HG03558 (cell line): Measurements from ENCODE around the gene RAB30.
A peak's percentile ranks its signal among the peaks of the same experiment; 100 is the strongest.

ENCODE experiments used
- ATAC-seq: cut with Tn5 transposase; IDR thresholded peaks from one replicate; pipeline ENCODE4 v1.9.1; 2021; ENCODE audit warnings: moderate number of reproducible peaks; ENCODE audit not compliant: unreplicated experiment; ENCODE audit errors: extremely low read depth

RAB30 gene

DNA sequence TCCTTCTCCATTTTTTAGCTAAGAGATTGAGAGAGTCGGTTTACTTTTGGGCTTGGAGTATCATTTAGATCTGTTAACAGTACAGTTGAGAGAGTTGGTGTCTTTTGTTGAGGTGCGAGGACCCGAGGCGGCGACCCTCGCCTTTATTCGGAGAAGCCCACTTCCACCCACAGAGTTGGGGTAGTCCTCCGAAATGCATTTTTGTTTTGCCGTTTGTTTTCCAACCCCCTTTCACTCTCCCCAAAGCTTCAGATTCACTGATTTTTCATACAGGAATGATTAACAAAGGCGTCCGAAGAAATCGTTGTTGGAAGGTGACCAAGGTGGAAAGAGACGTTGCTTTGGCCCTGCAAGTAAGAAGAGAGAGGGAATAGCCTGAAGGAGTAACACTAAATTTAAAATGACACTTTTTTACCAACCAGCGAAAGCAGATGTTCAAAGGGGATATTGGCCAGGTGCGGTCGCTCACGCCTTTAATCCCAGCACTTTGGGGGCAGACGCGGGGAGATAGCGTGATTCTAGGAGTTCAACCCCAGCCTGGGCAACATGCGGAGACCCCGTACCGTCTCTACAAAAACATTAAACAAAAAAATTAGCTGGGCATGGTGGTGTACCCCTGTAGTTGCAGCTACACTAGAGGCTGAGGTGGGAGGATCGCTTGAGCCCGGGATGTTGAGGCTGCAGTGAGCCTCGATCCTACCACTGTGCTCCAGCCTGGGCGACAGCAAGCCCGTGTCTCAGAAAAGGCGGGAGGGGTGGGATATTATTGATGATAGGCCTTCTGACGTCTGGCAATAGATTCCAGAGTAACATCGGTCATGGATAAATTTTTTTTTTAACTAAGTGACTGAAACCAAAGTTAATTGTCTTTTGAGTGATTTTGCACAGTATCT lies 899 bp upstream of the RAB30 start:
- no peak for ATAC-seq

DNA sequence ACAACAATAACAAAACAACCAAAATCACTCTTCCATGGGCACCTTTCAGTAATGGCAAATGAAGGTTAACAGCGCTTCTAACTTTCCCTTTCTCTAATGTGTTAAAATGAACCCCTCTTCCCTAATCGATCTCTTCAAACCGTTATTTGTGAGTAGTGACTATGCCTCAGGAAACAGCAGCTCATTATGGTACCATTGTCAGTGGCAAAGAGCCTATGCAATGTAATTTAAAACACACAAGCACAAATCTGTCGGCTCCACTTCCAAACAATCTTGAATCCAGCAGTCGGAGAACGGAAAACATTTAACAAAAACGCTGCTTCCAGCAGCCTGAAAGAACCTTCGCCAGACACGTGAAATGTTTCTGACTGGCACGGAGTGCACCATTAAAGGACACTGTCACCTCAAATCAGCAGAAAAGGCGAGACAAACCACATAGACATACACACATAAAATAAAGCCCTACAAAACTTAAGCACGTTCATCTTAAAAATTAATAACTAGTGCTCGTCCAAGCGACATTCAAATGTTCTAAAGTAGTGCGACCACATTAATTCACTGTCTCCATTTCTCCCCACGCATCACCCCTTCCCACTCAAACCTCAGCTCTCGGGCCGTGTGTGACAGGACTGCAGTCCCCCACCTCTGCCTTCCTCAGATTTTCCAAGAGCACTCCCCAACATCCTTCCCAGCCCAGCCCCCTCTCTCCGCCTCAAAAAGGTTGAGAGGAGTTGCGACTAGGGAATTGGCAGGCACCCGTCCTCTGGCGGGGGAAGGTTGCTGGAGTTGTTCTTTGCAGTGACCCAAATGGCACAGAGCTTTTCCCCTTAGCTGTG lies 748 bp downstream of the RAB30 start:
- ATAC-seq: no peak

DNA sequence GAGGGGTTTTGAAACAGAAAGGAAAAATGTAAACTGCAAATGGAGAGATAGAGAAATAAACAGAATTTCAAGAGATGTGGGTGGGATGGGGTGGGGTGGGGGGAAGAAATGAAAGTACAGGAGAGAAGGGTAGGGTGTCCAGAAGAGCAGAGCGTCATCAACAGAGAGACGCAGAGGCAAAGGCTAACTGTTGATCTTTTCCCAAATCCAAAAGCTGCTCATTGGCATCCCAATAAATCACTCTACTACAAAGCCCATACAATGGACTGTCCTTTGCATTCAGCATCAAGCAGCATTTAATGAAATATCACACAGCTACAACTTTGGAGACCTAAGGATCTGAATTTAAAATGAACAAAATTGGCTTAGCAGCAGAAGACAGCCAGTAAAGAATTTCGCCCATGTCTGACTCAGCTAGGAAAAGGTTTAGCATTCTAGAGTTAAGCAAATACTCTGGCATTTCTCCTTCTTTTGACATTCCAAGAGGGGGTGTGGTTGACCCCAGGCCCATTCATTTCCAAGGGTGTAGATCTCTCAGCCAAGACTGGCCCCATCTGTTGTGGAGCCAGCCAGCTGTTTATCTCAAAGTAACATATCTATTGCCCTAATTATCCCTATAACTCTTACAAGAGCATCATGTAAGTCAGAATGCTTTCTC lies 1.5 kb downstream of the RAB30 start:
- no peak for ATAC-seq

DNA sequence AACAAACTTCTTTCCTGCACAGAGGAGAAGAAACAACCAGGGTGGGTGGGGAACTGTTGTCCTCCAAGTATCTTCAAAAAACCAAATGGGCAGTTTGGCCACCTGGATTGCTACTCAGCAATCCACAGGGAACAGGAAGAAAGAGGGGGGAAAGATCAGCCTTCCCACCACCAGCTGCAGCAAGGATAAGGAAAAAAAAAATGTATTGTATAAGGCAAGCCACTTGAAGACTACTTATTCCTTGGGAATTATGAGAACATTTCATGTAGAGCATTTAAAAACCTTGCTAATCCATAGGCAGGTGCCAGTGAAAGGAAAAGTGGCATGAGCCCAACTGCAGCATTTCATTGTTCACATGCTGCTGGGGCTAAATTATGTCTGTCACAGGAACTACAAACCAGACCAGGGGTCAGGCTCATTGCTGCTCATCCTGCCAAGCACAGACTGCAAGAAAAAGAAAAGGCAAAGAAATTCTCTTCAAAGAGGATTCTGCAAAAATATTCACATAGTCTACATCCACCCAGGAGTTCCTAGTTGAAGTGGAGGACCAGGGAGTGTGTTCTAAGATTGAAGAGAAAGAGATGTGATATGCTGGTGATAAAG lies 2.2 kb downstream of the RAB30 start:
- no peak for ATAC-seq

DNA sequence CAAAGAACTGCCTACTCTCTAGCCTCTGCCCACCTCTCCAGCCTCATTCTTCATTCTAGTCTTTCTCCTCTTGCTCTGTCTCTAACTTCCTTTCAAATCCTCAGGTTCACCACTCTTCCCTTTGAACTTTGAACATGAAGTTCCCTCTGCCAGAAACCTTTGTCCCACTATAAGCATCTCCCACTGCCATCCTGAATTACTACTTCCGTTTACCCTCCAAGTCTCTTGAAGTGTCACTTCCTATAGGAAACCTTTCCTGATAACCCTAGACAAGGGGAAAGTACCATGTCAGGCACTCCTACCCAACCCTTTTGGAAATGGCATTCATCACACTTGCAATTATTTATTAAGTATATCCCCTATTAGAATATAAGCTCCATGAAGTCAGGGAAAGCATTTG lies 3.1 kb downstream of the RAB30 start:
- no peak for ATAC-seq

DNA sequence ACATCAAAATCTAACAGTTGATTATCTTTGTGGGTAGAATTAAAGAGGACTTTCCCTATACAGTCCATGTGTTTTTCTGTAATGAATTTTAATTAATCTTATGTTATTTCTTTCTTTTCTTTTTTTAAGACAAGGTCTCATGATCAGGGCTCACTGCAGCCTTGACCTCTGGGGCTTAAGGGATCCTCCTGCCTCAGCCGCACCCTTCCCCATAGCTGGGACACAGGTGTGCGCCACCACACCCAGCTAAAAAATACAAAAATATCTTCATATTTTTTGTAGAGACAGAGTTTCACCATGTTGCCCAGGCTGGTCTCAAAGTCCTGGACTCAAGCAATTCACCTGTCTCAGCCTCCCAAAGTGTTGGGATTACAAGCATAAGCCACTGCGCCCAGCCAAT lies 7.7 kb downstream of the RAB30 start:
- ATAC-seq: no peak

DNA sequence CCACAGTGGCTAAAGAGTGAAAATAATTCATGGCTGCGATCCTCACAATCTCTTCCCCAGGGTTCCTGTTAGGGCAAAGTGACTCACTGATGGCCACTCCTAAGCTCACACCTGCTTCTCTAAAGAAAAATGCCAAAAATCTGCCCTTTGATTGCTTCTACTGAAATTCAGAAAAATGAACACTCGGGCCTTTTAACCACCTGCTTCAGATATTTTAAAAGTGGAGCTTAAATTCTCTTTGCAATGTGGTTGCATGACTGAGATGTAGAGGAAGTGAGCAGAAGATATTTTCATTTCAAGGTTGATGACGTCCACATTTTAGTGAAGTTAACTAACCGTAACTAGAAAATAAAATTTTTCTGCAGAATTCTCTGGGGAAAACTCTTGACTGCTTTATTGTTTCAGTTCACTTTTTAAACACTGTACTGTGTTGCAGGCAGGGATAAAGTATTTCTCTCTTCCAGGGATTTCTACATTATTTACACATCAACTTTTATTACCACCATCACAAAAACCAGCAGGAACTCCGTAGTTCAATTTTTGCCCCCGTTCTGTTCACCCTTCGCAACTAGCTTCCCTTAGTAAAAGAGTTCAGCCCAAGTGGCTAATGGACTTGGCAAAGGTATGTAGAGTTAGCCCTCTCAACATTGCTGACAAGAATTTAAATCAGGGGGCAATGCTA lies 8.5 kb downstream of the RAB30 start:
- ATAC-seq: peak; percentile 52

DNA sequence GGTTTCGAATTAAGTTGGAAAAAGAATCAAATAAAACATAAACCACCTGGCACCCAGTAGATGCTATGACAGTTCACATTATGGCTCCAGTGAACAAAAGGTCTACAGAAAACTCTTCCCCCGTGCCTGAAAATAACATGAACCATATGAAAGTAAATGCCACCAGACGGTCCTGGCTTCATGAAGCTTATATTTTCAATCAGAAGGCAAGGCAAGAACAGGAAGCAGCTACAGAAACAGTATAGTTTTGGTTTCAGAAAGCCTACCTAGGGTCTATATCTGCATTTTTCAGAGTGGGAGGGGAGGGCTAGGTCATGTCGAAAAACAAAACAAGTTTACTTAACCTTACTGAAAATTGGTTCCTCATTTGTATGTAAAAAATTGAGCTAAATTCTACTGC lies 9.8 kb downstream of the RAB30 start:
- peak; percentile 65 for ATAC-seq

DNA sequence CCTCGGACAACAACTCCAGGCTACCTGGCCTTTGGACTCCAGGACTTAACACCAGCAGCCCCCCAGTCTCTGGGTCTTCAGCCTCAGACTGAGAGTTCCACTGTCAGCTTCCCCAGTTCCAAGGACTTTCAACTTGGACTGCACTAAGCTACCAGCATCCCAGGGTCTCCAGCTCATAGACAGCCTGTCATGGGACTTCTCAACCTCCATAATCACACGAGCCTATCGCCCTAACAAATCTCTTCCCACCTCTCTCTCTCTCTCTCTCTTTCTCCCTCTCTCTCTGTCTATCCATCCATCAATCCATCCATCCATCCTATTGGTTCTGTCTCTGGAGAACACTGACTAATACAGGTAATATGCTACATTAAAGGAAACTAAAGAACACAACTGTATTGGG lies 10.7 kb downstream of the RAB30 start:
- no peak for ATAC-seq

DNA sequence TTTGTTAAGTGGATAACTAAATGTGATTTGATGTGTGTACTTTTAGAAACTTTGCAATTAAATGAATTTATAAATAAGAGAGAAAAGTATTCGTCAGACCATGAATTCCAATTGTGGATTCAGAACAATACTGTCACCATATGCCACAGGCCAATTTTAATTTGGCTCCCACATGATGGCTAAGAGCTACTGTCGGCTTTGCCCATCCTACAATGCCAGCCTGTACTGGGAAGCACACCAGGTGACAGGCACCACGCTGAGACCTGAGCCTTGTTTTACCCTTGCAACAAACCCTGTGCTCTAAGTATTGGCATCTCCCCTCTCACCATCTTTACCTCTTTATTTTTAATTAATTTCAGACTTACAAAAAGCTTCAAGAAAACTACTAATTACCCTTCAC lies 14.0 kb downstream of the RAB30 start:
- ATAC-seq: no peak

DNA sequence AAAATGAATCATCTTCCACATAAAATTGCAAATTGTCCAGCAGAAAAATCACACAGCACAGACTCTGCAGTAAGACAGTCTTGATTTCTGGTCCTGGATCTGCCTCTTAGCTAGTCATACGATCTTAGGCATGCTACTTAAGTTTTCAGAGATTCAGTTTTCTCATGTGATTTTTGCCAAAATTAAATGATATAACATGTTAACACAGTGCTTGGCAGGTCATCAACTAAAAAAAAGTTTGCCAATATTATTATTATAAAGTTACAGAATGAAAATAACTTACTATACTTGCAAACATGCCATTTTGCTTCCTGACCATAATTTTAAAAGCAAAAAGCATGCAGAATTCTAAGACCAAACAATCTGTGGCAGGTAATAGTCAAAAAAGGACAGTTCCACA lies 15.1 kb downstream of the RAB30 start:
- ATAC-seq: no peak

DNA sequence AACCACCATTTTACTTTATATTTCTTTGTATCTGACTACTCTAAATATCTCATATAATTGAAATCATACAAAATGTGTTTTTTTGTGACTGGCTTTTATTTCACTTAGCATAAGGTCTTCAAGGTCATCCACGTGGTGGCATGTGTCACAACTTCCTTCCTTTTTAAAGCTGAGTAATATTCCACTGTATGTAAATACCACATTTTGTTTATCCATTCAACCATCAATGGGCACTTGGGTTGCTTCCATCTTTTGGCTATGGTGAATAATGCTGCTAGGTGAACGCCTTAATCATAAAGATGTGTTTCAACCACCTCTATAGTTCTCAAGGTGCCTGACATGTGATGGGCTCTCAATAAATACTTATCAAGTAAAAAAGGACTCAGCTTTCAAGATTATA lies 15.5 kb downstream of the RAB30 start:
- ATAC-seq: no peak

DNA sequence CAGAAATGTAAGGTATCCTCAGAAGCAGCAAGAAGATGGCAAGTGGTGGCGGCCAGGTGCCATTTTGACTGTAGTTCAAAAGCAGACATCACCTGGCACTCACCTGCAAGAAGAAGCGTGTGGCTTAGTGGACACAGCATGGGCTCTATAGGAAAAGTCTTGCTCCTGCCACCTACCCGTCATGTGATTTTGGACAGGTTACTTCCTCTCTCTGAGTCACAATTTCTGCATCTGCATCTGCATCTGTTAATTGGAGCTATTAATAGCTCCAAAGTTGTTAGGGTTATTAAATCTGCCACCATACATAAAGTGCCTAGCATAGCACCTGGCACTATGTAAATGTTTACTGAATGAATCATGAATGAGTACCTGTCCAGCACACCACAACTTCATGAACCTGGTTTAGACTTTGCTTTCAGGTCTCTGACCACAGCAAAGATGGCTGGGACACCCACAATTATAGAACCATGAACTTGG lies 16.8 kb downstream of the RAB30 start:
- no peak for ATAC-seq

DNA sequence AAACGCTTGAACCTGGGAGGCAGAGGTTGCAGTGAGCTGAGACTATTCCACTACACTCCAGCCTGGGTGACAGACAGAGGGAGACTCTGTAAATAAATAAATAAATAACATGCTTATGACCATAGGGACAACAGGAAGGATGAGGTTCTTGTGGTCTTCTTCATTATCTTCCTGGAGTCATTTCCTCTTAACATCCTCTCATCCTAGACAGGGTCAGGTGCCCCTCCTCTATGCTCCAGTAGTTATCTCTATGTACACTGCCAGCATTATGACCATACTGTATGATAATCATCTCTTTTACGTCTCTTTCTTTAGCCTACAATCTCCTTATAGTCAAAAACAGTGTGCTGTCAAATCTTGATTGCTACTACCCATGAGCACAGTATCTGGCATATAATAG lies 17.7 kb downstream of the RAB30 start:
- peak; percentile 48 for ATAC-seq

DNA sequence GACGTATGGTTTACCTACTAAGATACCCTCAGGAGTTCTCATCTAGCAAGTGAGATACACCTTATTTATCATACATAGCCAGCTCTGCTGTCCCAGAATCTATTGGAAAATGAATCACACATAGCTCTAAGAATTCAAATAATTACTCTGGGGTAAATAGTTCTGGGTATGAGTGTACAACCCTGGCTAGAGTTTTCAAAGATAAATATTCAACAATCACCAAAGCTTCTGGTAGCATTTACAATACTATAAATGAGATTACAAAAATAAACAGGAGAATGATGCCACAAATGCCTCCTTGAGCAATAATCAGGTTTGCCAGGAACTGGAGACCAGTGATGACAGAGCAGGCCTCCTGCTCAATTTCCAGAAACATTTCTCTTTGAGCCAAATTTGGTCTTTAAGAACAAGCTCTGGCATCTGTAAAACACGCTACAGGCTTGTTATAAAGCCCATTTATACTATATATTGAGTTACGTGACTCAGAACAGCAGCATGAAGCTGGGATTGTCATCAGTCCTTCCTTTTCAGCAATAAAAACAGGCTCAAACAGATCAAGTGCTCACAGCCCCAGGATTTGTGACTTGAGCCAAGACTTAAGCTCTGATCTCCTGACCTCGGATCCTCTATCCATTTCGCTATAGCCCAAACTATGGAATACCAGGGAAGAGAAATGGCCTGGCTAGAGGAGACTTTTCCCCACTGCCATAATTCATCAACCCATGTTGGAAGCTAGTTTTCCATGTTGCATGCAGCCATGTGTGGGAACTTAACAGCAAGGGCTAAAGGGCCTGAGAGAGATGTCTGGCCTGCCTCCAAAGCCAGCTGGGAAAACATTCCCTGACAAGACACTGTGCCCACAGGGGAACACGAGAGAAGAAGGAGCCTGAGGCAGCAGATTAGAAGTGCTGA lies 19.7 kb downstream of the RAB30 start:
- no peak for ATAC-seq

DNA sequence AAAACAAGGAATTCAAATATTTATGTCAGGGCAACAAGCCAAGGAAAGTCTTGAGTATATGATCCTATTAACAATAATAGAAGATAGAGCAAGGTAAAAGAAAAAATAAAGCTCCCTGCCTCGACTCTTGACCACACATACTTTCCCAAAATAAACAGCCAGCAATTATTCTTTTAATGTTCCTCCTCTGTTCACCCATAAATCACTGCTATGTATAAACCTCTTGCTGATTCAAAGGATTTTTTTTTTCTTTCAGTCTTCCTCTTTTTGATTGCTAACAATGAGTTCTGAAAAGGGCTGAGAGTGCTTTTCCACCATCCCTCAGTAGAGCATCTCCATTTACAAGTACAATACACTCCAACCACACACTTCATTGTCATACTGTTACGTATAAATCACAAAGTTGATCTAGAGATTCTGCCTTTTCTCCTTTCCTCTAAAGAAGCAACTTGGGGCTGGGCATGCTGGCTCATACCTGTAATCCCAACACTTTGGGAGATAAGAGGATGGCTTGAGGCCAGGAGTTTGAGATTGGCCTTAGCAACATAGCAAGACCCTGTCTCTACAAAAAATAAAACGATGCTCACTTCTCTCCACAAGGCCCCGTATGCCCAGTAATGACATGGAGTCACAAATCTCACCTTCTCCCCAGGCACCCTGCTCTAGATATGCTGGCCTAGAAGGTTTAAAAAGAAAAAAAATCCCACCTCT lies 24.0 kb downstream of the RAB30 start:
- ATAC-seq: no peak

DNA sequence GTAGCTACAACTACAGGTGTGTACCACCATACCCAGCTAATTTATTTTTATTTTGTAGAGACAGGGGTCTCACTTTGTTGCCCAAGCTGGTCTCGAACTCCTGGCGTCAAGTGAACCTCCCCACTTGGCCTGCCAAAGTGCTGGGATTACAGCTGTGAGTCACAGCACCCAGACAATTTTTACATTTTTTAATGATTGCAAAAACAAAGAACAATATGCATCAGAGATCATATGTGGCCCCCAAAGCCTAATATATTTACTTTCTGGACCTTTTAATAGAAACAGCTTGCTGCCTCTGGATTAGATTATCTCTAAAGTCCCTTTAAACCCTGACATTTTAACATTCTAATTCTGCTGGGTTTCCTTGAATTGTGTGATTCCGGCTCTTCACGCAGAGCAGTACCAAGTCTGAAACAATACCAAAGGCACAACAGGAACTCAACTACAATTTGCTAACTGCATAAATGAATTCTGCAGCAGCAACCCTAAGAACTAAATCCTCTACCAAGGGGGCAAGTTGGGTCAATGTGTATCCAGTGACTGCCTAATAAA lies 25.0 kb downstream of the RAB30 start:
- ATAC-seq: no peak
